ENCODE results near the gene PLPPR3. TPM values are rescaled to one million over a fixed set of nuclear protein-coding genes. Genes with fewer than 3 reads are reported as not detected.

PLPPR3 gene
- total and polyA plus RNA-seq, 9 donors: 0.13 to 0.90 (median 0.53) TPM

- no peaks in the 10 kb centered on the region for H3K9me3 ChIP-seq (replicated peaks; ENCODE audit: control insufficient read depth, low read depth, low read length)
- H3K27me3 ChIP-seq (ENCODE audit: control insufficient read depth, insufficient read depth, low read length): no peaks in the 10 kb centered on the region
- peaks cover 86% of the 10 kb centered on the region for H3K36me3 ChIP-seq (ENCODE audit: control insufficient read depth, insufficient read depth, low read length)
- peaks cover 12% of the 10 kb centered on the region for H3K4me1 ChIP-seq (ENCODE audit: control insufficient read depth, insufficient read depth, low read length)
- WGBS (ENCODE audit: insufficient coverage): 81% methylated on average over 40 of the region's 44 CpGs
- H3K4me3 ChIP-seq (ENCODE audit: low read length): no peak overlapping the region
- DNase-seq: no peak
- H3K27ac ChIP-seq (ENCODE audit: low read length): no peak overlapping the region
These were observed 13.9 kb downstream of the PLPPR3 start for GRCh38 chr19:807627-808422.

GRCh38 chr19:806815-807421, 14.8 kb downstream of the PLPPR3 start:
- WGBS (ENCODE audit: insufficient coverage): 67% methylated on average over 29 of the region's 34 CpGs
- no peak for DNase-seq
- no peak overlapping the region for H3K4me3 ChIP-seq (ENCODE audit: low read length)
- peaks cover 21% of the 10 kb centered on the region for H3K4me1 ChIP-seq (ENCODE audit: control insufficient read depth, insufficient read depth, low read length)
- H3K27ac ChIP-seq (ENCODE audit: low read length): no peak overlapping the region
- H3K36me3 ChIP-seq (ENCODE audit: control insufficient read depth, insufficient read depth, low read length): peaks cover 84% of the 10 kb centered on the region
- no peaks in the 10 kb centered on the region for H3K27me3 ChIP-seq (ENCODE audit: control insufficient read depth, insufficient read depth, low read length)
- H3K9me3 ChIP-seq (replicated peaks; ENCODE audit: control insufficient read depth, low read depth, low read length): no peaks in the 10 kb centered on the region

- H3K9me3 ChIP-seq (replicated peaks; ENCODE audit: control insufficient read depth, low read depth, low read length): no peaks in the 10 kb centered on the region
These were observed 15.9 kb downstream of the PLPPR3 start for GRCh38 chr19:805600-806550.

GRCh38 chr19:805166-805551, 16.6 kb downstream of the PLPPR3 start:
- WGBS (ENCODE audit: insufficient coverage): 88% methylated on average over 31 of the region's 33 CpGs
- DNase-seq: no peak
- Histone ChIP-seq H3K27me3 (ENCODE audit: control insufficient read depth, insufficient read depth, low read length) (no peaks in the 10 kb centered on the region), H3K27ac (ENCODE audit: low read length) (no peak overlapping the region), H3K4me1 (ENCODE audit: control insufficient read depth, insufficient read depth, low read length) (peaks cover 39% of the 10 kb centered on the region), H3K9me3 (replicated peaks; ENCODE audit: control insufficient read depth, low read depth, low read length) (no peaks in the 10 kb centered on the region), H3K36me3 (ENCODE audit: control insufficient read depth, insufficient read depth, low read length) (peaks cover 82% of the 10 kb centered on the region), H3K4me3 (ENCODE audit: low read length) (no peak overlapping the region)

More at GRCh38 chr19:805600-806550, 15.9 kb downstream of the PLPPR3 start:
- peaks cover 82% of the 10 kb centered on the region for H3K36me3 ChIP-seq (ENCODE audit: control insufficient read depth, insufficient read depth, low read length)
- peaks cover 32% of the 10 kb centered on the region for H3K4me1 ChIP-seq (ENCODE audit: control insufficient read depth, insufficient read depth, low read length)
- no peak for DNase-seq
- no peak overlapping the region for H3K27ac ChIP-seq (ENCODE audit: low read length)
- WGBS (ENCODE audit: insufficient coverage): 90% methylated on average over 86 of the region's 93 CpGs
- no peak overlapping the region for H3K4me3 ChIP-seq (ENCODE audit: low read length)
- no peaks in the 10 kb centered on the region for H3K27me3 ChIP-seq (ENCODE audit: control insufficient read depth, insufficient read depth, low read length)

GRCh38 chr19:804419-805165, 17.2 kb downstream of the PLPPR3 start:
- Histone ChIP-seq H3K4me1 (ENCODE audit: control insufficient read depth, insufficient read depth, low read length) (peaks cover 45% of the 10 kb centered on the region), H3K27ac (ENCODE audit: low read length) (no peak overlapping the region), H3K4me3 (ENCODE audit: low read length) (no peak overlapping the region), H3K9me3 (replicated peaks; ENCODE audit: control insufficient read depth, low read depth, low read length) (no peaks in the 10 kb centered on the region), H3K36me3 (ENCODE audit: control insufficient read depth, insufficient read depth, low read length) (peaks cover 82% of the 10 kb centered on the region), H3K27me3 (ENCODE audit: control insufficient read depth, insufficient read depth, low read length) (no peaks in the 10 kb centered on the region)
- DNase-seq: no peak
- 87% methylated on average over 52 of the region's 53 CpGs for WGBS (ENCODE audit: insufficient coverage)

GRCh38 chr19:803686-804418, 17.9 kb downstream of the PLPPR3 start:
- 71% methylated on average over 23 of the region's 31 CpGs for WGBS (ENCODE audit: insufficient coverage)
- Histone ChIP-seq H3K27me3 (ENCODE audit: control insufficient read depth, insufficient read depth, low read length) (no peaks in the 10 kb centered on the region), H3K4me1 (ENCODE audit: control insufficient read depth, insufficient read depth, low read length) (peaks cover 52% of the 10 kb centered on the region), H3K4me3 (ENCODE audit: low read length) (no peak overlapping the region), H3K27ac (ENCODE audit: low read length) (no peak overlapping the region), H3K9me3 (replicated peaks; ENCODE audit: control insufficient read depth, low read depth, low read length) (no peaks in the 10 kb centered on the region), H3K36me3 (ENCODE audit: control insufficient read depth, insufficient read depth, low read length) (peaks cover 82% of the 10 kb centered on the region)
- DNase-seq: peak; percentile 7

GRCh38 chr19:803099-803561, 18.6 kb downstream of the PLPPR3 start:
- Histone ChIP-seq H3K36me3 (ENCODE audit: control insufficient read depth, insufficient read depth, low read length) (peaks cover 80% of the 10 kb centered on the region), H3K9me3 (replicated peaks; ENCODE audit: control insufficient read depth, low read depth, low read length) (no peaks in the 10 kb centered on the region), H3K4me3 (ENCODE audit: low read length) (no peak overlapping the region), H3K27ac (ENCODE audit: low read length) (peak overlapping the region; percentile 82), H3K27me3 (ENCODE audit: control insufficient read depth, insufficient read depth, low read length) (no peaks in the 10 kb centered on the region), H3K4me1 (ENCODE audit: control insufficient read depth, insufficient read depth, low read length) (peaks cover 54% of the 10 kb centered on the region)
- no peak for DNase-seq
- WGBS (ENCODE audit: insufficient coverage): 64% methylated on average over 17 of the region's 17 CpGs

- H3K4me3 ChIP-seq (ENCODE audit: low read length): peak overlapping the region; percentile 0
- peaks cover 75% of the 10 kb centered on the region for H3K36me3 ChIP-seq (ENCODE audit: control insufficient read depth, insufficient read depth, low read length)
- no peaks in the 10 kb centered on the region for H3K9me3 ChIP-seq (replicated peaks; ENCODE audit: control insufficient read depth, low read depth, low read length)
- peak; percentile 81 for DNase-seq
- peaks cover 54% of the 10 kb centered on the region for H3K4me1 ChIP-seq (ENCODE audit: control insufficient read depth, insufficient read depth, low read length)
- WGBS (ENCODE audit: insufficient coverage): 35% methylated on average over 21 of the region's 28 CpGs
- H3K27ac ChIP-seq (ENCODE audit: low read length): peak overlapping the region; percentile 82
- no peaks in the 10 kb centered on the region for H3K27me3 ChIP-seq (ENCODE audit: control insufficient read depth, insufficient read depth, low read length)
These were observed 19.2 kb downstream of the PLPPR3 start for GRCh38 chr19:802498-803098.
